Gastroesophageal sphincter (tissue), 4 donors: ENCODE measurements around the gene SSBP2. TPM values are rescaled to one million over a fixed set of nuclear protein-coding genes. Genes with fewer than 3 reads are reported as not detected.

Experiments used
- ATAC-seq: fragments of 150-250 bp; one replicate; pipeline ENCODE4 v1.9.1; 2016; ENCODE audit warnings: mild to moderate bottlenecking, moderate library complexity
- H3K27ac ChIP-seq, 4 donors: fragments of 200-600 bp; sonication (generic) in 3 of 4; 1 replicate in 3 of 4; 2 replicates in 1 of 4; pipeline ENCODE4 v1.5.1; 2016 to 2019
- H3K27me3 ChIP-seq: fragments of 200-600 bp; sonication (generic); one replicate; pipeline ENCODE4 v1.5.1; 2019
- H3K36me3 ChIP-seq, 2 donors: fragments of 200-600 bp; sonication (generic); one replicate each; pipeline ENCODE4 v1.5.1; 2019; ENCODE audit warnings: control low read depth in 1 of 2
- H3K4me1 ChIP-seq, 3 donors: fragments of 200-600 bp; sonication (generic); 1 replicate in 2 of 3; 2 replicates in 1 of 3; pipeline ENCODE4 v1.5.1; 2016 to 2019; ENCODE audit warnings: control low read depth in 2 of 3
- H3K4me3 ChIP-seq, 2 donors: fragments of 200-600 bp; sonication (generic); one replicate each; pipeline ENCODE4 v1.5.1; 2019; ENCODE audit warnings: mild to moderate bottlenecking in 1 of 2, moderate library complexity in 1 of 2
- H3K9me3 ChIP-seq, 3 donors: fragments of 200-600 bp; sonication (generic); one replicate each; pipeline ENCODE4 v1.5.1; 2017 to 2019; ENCODE audit warnings: control low read depth in 2 of 3
- EP300 ChIP-seq: sonication (generic); formaldehyde crosslinking; IDR thresholded peaks from one replicate; pipeline ENCODE4 v1.6.1; 2017; ENCODE audit warnings: antibody characterized with exemption, mild to moderate bottlenecking
- POLR2A ChIP-seq, 2 donors: fragments of 450-650 bp; IDR thresholded peaks; one replicate each; pipeline ENCODE4 v1.6.1; 2017; ENCODE audit warnings: antibody characterized with exemption in 2 of 2, mild to moderate bottlenecking in 2 of 2, moderate library complexity in 1 of 2
- POLR2AphosphoS5 ChIP-seq: sonication (generic); formaldehyde crosslinking; IDR thresholded peaks from one replicate; pipeline ENCODE4 v1.6.1; 2017; ENCODE audit warnings: antibody characterized with exemption
- WGBS, 2 donors: methylation state at CpG; one replicate each; pipeline ENCODE4 v1.1.5; 2018; ENCODE audit warnings: low coverage in 1 of 2; 5-methylcytosine and 5-hydroxymethylcytosine counted together
- total RNA-seq, 4 donors: library from RNA; depleted of rRNA; stranded (reverse); fragments of >200 nt; gene quantifications; one replicate each; pipeline ENCODE4 v1.1.0, GENCODE V29; 2016
- TF ChIP-seq, protein P1 (sequence below), 4 experiments: fragments of 200-600 bp in 2 of 4; fragments of 450-650 bp in 2 of 4; sonication (generic) in 1 of 4; IDR thresholded peaks; one replicate each; pipeline ENCODE4 v1.5.1; 2017 to 2019; ENCODE audit warnings: antibody characterized with exemption in 4 of 4, mild to moderate bottlenecking in 2 of 4, moderate library complexity in 2 of 4

The SSBP2 gene
- total RNA-seq, 4 donors from 2014 or later, result 61.3 to 138 (median 79.5) TPM

DNA sequence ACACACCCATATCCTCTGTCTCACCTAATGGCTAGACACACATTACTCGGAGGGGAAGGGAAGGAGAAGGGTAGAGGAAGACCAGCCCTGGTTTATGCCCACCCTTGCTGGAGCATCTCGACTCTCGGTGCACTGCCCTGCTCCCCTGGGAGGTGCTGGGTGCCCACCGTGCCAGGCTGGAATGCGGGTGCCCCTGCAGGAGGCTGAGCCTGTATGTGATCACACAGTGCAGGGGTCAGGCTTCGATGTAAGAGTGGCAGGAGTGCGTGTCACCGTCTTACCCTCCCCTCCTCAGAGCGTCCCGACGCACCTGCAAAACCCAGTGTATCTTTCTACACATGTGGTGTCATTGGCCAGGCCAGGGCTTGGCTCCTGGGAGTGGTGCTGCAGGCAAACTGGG, 349.6 kb downstream of the SSBP2 start:
- Histone ChIP-seq H3K27ac (no peak overlapping the region), H3K36me3 (no peaks in the 10 kb centered on the region), H3K9me3 (no peaks in the 10 kb centered on the region), H3K4me1 (no peaks in the 10 kb centered on the region), H3K27me3 (no peaks in the 10 kb centered on the region), H3K4me3 (no peak overlapping the region)
- no peak for ATAC-seq
- no peak for TF ChIP-seq POLR2AphosphoS5
- no peak for TF ChIP-seq POLR2A (IDR thresholded peaks at IDR 0.05)
- TF ChIP-seq, protein P1, sequence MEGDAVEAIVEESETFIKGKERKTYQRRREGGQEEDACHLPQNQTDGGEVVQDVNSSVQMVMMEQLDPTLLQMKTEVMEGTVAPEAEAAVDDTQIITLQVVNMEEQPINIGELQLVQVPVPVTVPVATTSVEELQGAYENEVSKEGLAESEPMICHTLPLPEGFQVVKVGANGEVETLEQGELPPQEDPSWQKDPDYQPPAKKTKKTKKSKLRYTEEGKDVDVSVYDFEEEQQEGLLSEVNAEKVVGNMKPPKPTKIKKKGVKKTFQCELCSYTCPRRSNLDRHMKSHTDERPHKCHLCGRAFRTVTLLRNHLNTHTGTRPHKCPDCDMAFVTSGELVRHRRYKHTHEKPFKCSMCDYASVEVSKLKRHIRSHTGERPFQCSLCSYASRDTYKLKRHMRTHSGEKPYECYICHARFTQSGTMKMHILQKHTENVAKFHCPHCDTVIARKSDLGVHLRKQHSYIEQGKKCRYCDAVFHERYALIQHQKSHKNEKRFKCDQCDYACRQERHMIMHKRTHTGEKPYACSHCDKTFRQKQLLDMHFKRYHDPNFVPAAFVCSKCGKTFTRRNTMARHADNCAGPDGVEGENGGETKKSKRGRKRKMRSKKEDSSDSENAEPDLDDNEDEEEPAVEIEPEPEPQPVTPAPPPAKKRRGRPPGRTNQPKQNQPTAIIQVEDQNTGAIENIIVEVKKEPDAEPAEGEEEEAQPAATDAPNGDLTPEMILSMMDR (IDR thresholded peaks at IDR 0.05), result no peak
- no peak for TF ChIP-seq EP300
- no CpG with 5 or more reads among the region's 11 CpGs for WGBS, 2 donors

DNA sequence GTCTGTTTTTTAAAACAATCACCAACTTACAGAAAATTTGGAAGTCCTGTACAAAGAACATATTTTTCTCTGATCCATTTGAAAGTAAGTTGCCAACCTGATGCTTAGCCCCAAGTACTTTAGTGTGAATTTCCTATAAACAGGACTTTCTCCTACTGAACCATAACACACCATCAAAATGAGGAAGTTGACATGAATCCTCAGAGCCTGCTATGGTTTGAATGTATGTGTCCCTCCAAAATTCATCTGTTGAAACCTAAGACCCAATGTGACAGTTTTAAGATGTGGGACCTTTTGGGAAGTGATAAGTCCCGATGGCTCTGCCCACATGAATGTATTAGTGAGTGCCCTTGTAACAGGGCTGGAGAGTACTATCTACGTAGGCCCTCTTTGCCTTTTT, 350.5 kb downstream of the SSBP2 start:
- TF ChIP-seq POLR2A (IDR thresholded peaks at IDR 0.05) (no peak), EP300 (no peak), POLR2AphosphoS5 (no peak)
- TF ChIP-seq, protein P1 (IDR thresholded peaks at IDR 0.05), result no peak

GRCh38 chr5:81398741-81399140, 352.2 kb downstream of the SSBP2 start:
- WGBS, 2 donors, result 71 to 74% methylated on average over 4 of the region's 4 CpGs
- H3K4me1 ChIP-seq, result peaks cover 0 to 8% (median 4%) of the 10 kb centered on the region in 3 donors
- ATAC-seq, result no peak
- H3K4me3 ChIP-seq, result no peak overlapping the region
- H3K27ac ChIP-seq, result no peak overlapping the region
- H3K27me3 ChIP-seq, result peaks cover 20% of the 10 kb centered on the region
- TF ChIP-seq POLR2A (IDR thresholded peaks at IDR 0.05), result no peak
- no peak for TF ChIP-seq EP300
- TF ChIP-seq, protein P1 (IDR thresholded peaks at IDR 0.05), result no peak
- no peak for TF ChIP-seq POLR2AphosphoS5
- H3K9me3 ChIP-seq, result no peaks in the 10 kb centered on the region
- H3K36me3 ChIP-seq, result no peaks in the 10 kb centered on the region

More for the DNA sequence above, 350.5 kb downstream of the SSBP2 start:
- Histone ChIP-seq H3K4me3 (no peak overlapping the region), H3K27me3 (peaks cover 3% of the 10 kb centered on the region), H3K36me3 (no peaks in the 10 kb centered on the region), H3K27ac (no peak overlapping the region), H3K9me3 (no peaks in the 10 kb centered on the region), H3K4me1 (no peaks in the 10 kb centered on the region)
- WGBS, 2 donors, result 29 to 70% methylated on average over 2 of the region's 2 CpGs
- ATAC-seq, result no peak

DNA sequence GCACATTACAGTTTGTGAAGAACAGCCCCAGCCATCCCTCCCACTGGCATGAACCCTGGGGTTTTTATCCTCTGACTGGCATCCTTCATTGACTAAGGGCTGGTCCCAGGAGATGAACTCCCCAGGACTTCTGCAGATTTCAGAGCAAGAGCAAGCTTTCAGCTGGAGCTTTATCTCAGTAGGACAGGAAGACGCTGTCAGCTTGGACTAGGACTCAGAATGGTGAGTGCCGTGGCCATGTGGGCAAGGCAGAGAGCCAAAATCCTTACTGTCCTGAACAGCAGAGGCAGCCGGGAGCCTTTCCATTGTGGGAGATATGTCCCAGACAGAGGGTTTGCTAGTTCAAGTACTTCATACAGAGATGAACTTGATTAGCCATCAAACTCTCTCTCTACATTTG, 353.7 kb downstream of the SSBP2 start:
- no peak for TF ChIP-seq POLR2AphosphoS5
- TF ChIP-seq POLR2A (IDR thresholded peaks at IDR 0.05), result no peak
- TF ChIP-seq, protein P1 (IDR thresholded peaks at IDR 0.05), result no peak
- TF ChIP-seq EP300, result no peak
- no peak overlapping the region for H3K4me3 ChIP-seq

GRCh38 chr5:81395262-81395661, 355.6 kb downstream of the SSBP2 start:
- Histone ChIP-seq H3K4me1 (peaks cover 0 to 14% (median 8%) of the 10 kb centered on the region in 3 donors), H3K27me3 (peaks cover 55% of the 10 kb centered on the region), H3K36me3 (no peaks in the 10 kb centered on the region), H3K9me3 (no peaks in the 10 kb centered on the region), H3K4me3 (no peak overlapping the region), H3K27ac (no peak overlapping the region)
- 0 to 38% methylated on average over 1 of the region's 3 CpGs for WGBS, 2 donors
- no peak for ATAC-seq
- no peak for TF ChIP-seq POLR2AphosphoS5
- no peak for TF ChIP-seq EP300
- TF ChIP-seq, protein P1 (IDR thresholded peaks at IDR 0.05), result no peak
- no peak for TF ChIP-seq POLR2A (IDR thresholded peaks at IDR 0.05)

More for the DNA sequence above, 353.7 kb downstream of the SSBP2 start:
- 0 to 4% methylated on average over 1 to 3 of the region's 3 CpGs for WGBS, 2 donors
- peaks cover 0 to 14% (median 8%) of the 10 kb centered on the region in 3 donors for H3K4me1 ChIP-seq
- H3K27me3 ChIP-seq, result peaks cover 35% of the 10 kb centered on the region
- ATAC-seq, result no peak
- no peaks in the 10 kb centered on the region for H3K9me3 ChIP-seq
- H3K36me3 ChIP-seq, result no peaks in the 10 kb centered on the region
- no peak overlapping the region for H3K27ac ChIP-seq
